ENCODE data around the gene OR12D3. TPM values are rescaled to one million over a fixed set of nuclear protein-coding genes. Genes with fewer than 3 reads are reported as not detected.
"Not testable (repeated sequence)": the region's sequence is repeated elsewhere in the genome, so short reads cannot be mapped to it uniquely, and the experiment has no call there.

The OR12D3 gene
- total RNA-seq, 2 experiments from 2014 or later: not detected

- Histone ChIP-seq H2AFZ (ENCODE audit: low read length) (no peak overlapping the region), H3K79me2 (ENCODE audit: insufficient read depth, low read depth, low read length) (no peaks in the 10 kb centered on the region), H4K20me1 (ENCODE audit: insufficient read depth, low read length) (no peaks in the 10 kb centered on the region), H3K4me1 (ENCODE audit: insufficient read depth, low read length, poor library complexity, severe bottlenecking) (no peaks in the 10 kb centered on the region), H3K9me3 (ENCODE audit: low read length) (no peaks in the 10 kb centered on the region), H3K4me2 (ENCODE audit: low read length) (no peak overlapping the region), H3K4me3 (ENCODE audit: low read depth, low read length, poor library complexity, severe bottlenecking) (no peak overlapping the region), H3K9me2 (ENCODE audit: insufficient read depth, low read length) (no peaks in the 10 kb centered on the region), H3K36me3 (ENCODE audit: insufficient read depth, low read length) (no peaks in the 10 kb centered on the region), H3K27ac (ENCODE audit: low read depth, low read length, poor library complexity, severe bottlenecking) (no peak overlapping the region)
- intact Hi-C loops (cut with micrococcal nuclease; ENCODE audit: unreplicated experiment): no loop called here
- BruUV-seq (replicated peaks): no TSS peak
- no peak for DNase-seq (ENCODE audit: low spot score)
- no peak for TF ChIP-seq CTCF (conservative IDR thresholded peaks at IDR 0.05; ENCODE audit: low read length)
- TF ChIP-seq EZH2phosphoT487 (IDR thresholded peaks at IDR 0.05; ENCODE audit: borderline replicate concordance, low read depth, low read length): no peak
- POLR2A ChIA-PET: no interaction called here
- CTCF ChIA-PET (ENCODE audit: unreplicated experiment): no interaction called here
Observed at GRCh38 chr6:29354980-29355379, 20.1 kb downstream of the OR12D3 start.

- H3K9me3 ChIP-seq (ENCODE audit: low read length); intact Hi-C loops (cut with micrococcal nuclease; ENCODE audit: unreplicated experiment); H3K4me3 ChIP-seq (ENCODE audit: low read depth, low read length, poor library complexity, severe bottlenecking); H3K4me1 ChIP-seq (ENCODE audit: insufficient read depth, low read length, poor library complexity, severe bottlenecking); H3K36me3 ChIP-seq (ENCODE audit: insufficient read depth, low read length); DNase-seq (ENCODE audit: low spot score); H3K9me2 ChIP-seq (ENCODE audit: insufficient read depth, low read length); H2AFZ ChIP-seq (ENCODE audit: low read length); H3K79me2 ChIP-seq (ENCODE audit: insufficient read depth, low read depth, low read length); BruUV-seq (replicated peaks); CTCF ChIA-PET (ENCODE audit: unreplicated experiment); H3K4me2 ChIP-seq (ENCODE audit: low read length); H3K27ac ChIP-seq (ENCODE audit: low read depth, low read length, poor library complexity, severe bottlenecking); H4K20me1 ChIP-seq (ENCODE audit: insufficient read depth, low read length): not testable (repeated sequence)
- POLR2A ChIA-PET: interaction anchor here (0.5 kb wide), 1 partner anchor 78 kb away, joined by 3 read pairs; no protein-coding TSS in a partner anchor
Observed at GRCh38 chr6:29349348-29349747, 25.7 kb downstream of the OR12D3 start.

- intact Hi-C loops (cut with micrococcal nuclease; ENCODE audit: unreplicated experiment): no loop called here
- Histone ChIP-seq H3K4me3 (ENCODE audit: low read depth, low read length, poor library complexity, severe bottlenecking) (no peak overlapping the region), H3K27ac (ENCODE audit: low read depth, low read length, poor library complexity, severe bottlenecking) (no peak overlapping the region), H3K9me3 (ENCODE audit: low read length) (no peaks in the 10 kb centered on the region), H3K36me3 (ENCODE audit: insufficient read depth, low read length) (no peaks in the 10 kb centered on the region), H3K9me2 (ENCODE audit: insufficient read depth, low read length) (no peaks in the 10 kb centered on the region), H3K79me2 (ENCODE audit: insufficient read depth, low read depth, low read length) (no peaks in the 10 kb centered on the region), H3K4me1 (ENCODE audit: insufficient read depth, low read length, poor library complexity, severe bottlenecking) (no peaks in the 10 kb centered on the region), H3K4me2 (ENCODE audit: low read length) (no peak overlapping the region), H2AFZ (ENCODE audit: low read length) (no peak overlapping the region), H4K20me1 (ENCODE audit: insufficient read depth, low read length) (no peaks in the 10 kb centered on the region)
- no TSS peak for BruUV-seq (replicated peaks)
- POLR2A ChIA-PET: interaction anchor here (0.7 kb wide), 1 partner anchor 27 kb away, joined by 3 read pairs; no protein-coding TSS in a partner anchor
- TF ChIP-seq EZH2phosphoT487 (IDR thresholded peaks at IDR 0.05; ENCODE audit: borderline replicate concordance, low read depth, low read length): no peak
- TF ChIP-seq CTCF (conservative IDR thresholded peaks at IDR 0.05; ENCODE audit: low read length): no peak
- no peak for DNase-seq (ENCODE audit: low spot score)
- CTCF ChIA-PET (ENCODE audit: unreplicated experiment): no interaction called here
Observed at GRCh38 chr6:29345380-29345779, 29.7 kb downstream of the OR12D3 start.
